ENCODE measurements around the gene PIGR.

PIGR gene

GRCh38 chr1:206946261-206946660 is at the start of gene PIGR:
Gene PIGR (minus strand): TSS chr1:206946466. CDS start chr1:206940531, 5,935 bp downstream.
- H3K36me3 ChIP-seq (ENCODE audit: low read depth) = no peaks in the 10 kb centered on the region
- no peak within 1 kb of the TSS for H3K4me3 ChIP-seq (ENCODE audit: severe bottlenecking)
- H3K4me1 ChIP-seq (ENCODE audit: insufficient read depth, poor library complexity, severe bottlenecking) = no peaks in the 10 kb centered on the region
- H3K27ac ChIP-seq (ENCODE audit: poor library complexity, severe bottlenecking) = no peak within 1 kb of the TSS
- DNase-seq (ENCODE audit: low spot score) (no peak), ATAC-seq (ENCODE audit: low read depth) (no peak)
- H3K27me3 ChIP-seq (ENCODE audit: insufficient read depth, poor library complexity, severe bottlenecking) = no peaks in the 10 kb centered on the region
- H3K9me3 ChIP-seq (ENCODE audit: severe bottlenecking) = no peaks in the 10 kb centered on the region
- TF ChIP-seq CTCF (IDR thresholded peaks at IDR 0.05; ENCODE audit: poor library complexity, severe bottlenecking) = no peak

GRCh38 chr1:206992790-206993189 is 46.5 kb upstream of the PIGR start:
- no peak overlapping the region for H3K27ac ChIP-seq (ENCODE audit: poor library complexity, severe bottlenecking)
- no peak overlapping the region for H3K4me3 ChIP-seq (ENCODE audit: severe bottlenecking)
- DNase-seq (ENCODE audit: low spot score) (no peak), ATAC-seq (ENCODE audit: low read depth) (no peak)
- no peaks in the 10 kb centered on the region for H3K36me3 ChIP-seq (ENCODE audit: low read depth)
- no peak for TF ChIP-seq CTCF (IDR thresholded peaks at IDR 0.05; ENCODE audit: poor library complexity, severe bottlenecking)
- H3K27me3 ChIP-seq (ENCODE audit: insufficient read depth, poor library complexity, severe bottlenecking) = no peaks in the 10 kb centered on the region
- H3K4me1 ChIP-seq (ENCODE audit: insufficient read depth, poor library complexity, severe bottlenecking) = no peaks in the 10 kb centered on the region
- no peaks in the 10 kb centered on the region for H3K9me3 ChIP-seq (ENCODE audit: severe bottlenecking)

GRCh38 chr1:206987873-206988272 is 41.6 kb upstream of the PIGR start:
- H3K4me1 ChIP-seq (ENCODE audit: insufficient read depth, poor library complexity, severe bottlenecking) = no peaks in the 10 kb centered on the region
- no peak for ATAC-seq (ENCODE audit: low read depth)
- H3K9me3 ChIP-seq (ENCODE audit: severe bottlenecking) = no peaks in the 10 kb centered on the region
- no peaks in the 10 kb centered on the region for H3K36me3 ChIP-seq (ENCODE audit: low read depth)
- TF ChIP-seq CTCF (IDR thresholded peaks at IDR 0.05; ENCODE audit: poor library complexity, severe bottlenecking) = no peak
- no peak overlapping the region for H3K4me3 ChIP-seq (ENCODE audit: severe bottlenecking)
- no peaks in the 10 kb centered on the region for H3K27me3 ChIP-seq (ENCODE audit: insufficient read depth, poor library complexity, severe bottlenecking)
- no peak for DNase-seq (ENCODE audit: low spot score)
- no peak overlapping the region for H3K27ac ChIP-seq (ENCODE audit: poor library complexity, severe bottlenecking)

GRCh38 chr1:206986885-206987284 is 40.6 kb upstream of the PIGR start:
- DNase-seq (ENCODE audit: low spot score) (no peak), ATAC-seq (ENCODE audit: low read depth) (no peak)
- no peak overlapping the region for H3K27ac ChIP-seq (ENCODE audit: poor library complexity, severe bottlenecking)
- H3K27me3 ChIP-seq (ENCODE audit: insufficient read depth, poor library complexity, severe bottlenecking) = no peaks in the 10 kb centered on the region
- H3K9me3 ChIP-seq (ENCODE audit: severe bottlenecking) = no peaks in the 10 kb centered on the region
- no peaks in the 10 kb centered on the region for H3K36me3 ChIP-seq (ENCODE audit: low read depth)
- no peak overlapping the region for H3K4me3 ChIP-seq (ENCODE audit: severe bottlenecking)
- no peak for TF ChIP-seq CTCF (IDR thresholded peaks at IDR 0.05; ENCODE audit: poor library complexity, severe bottlenecking)
- no peaks in the 10 kb centered on the region for H3K4me1 ChIP-seq (ENCODE audit: insufficient read depth, poor library complexity, severe bottlenecking)

GRCh38 chr1:206986402-206986801 is 40.1 kb upstream of the PIGR start:
- H3K36me3 ChIP-seq (ENCODE audit: low read depth) = no peaks in the 10 kb centered on the region
- no peaks in the 10 kb centered on the region for H3K27me3 ChIP-seq (ENCODE audit: insufficient read depth, poor library complexity, severe bottlenecking)
- ATAC-seq (ENCODE audit: low read depth) = no peak

More at GRCh38 chr1:206986402-206986801, 40.1 kb upstream of the PIGR start:
- Histone ChIP-seq H3K9me3 (ENCODE audit: severe bottlenecking) (no peaks in the 10 kb centered on the region), H3K4me3 (ENCODE audit: severe bottlenecking) (no peak overlapping the region), H3K27ac (ENCODE audit: poor library complexity, severe bottlenecking) (no peak overlapping the region), H3K4me1 (ENCODE audit: insufficient read depth, poor library complexity, severe bottlenecking) (no peaks in the 10 kb centered on the region)
- no peak for TF ChIP-seq CTCF (IDR thresholded peaks at IDR 0.05; ENCODE audit: poor library complexity, severe bottlenecking)
- DNase-seq (ENCODE audit: low spot score) = no peak
